ENCODE results near the gene GSK3A.

DNA sequence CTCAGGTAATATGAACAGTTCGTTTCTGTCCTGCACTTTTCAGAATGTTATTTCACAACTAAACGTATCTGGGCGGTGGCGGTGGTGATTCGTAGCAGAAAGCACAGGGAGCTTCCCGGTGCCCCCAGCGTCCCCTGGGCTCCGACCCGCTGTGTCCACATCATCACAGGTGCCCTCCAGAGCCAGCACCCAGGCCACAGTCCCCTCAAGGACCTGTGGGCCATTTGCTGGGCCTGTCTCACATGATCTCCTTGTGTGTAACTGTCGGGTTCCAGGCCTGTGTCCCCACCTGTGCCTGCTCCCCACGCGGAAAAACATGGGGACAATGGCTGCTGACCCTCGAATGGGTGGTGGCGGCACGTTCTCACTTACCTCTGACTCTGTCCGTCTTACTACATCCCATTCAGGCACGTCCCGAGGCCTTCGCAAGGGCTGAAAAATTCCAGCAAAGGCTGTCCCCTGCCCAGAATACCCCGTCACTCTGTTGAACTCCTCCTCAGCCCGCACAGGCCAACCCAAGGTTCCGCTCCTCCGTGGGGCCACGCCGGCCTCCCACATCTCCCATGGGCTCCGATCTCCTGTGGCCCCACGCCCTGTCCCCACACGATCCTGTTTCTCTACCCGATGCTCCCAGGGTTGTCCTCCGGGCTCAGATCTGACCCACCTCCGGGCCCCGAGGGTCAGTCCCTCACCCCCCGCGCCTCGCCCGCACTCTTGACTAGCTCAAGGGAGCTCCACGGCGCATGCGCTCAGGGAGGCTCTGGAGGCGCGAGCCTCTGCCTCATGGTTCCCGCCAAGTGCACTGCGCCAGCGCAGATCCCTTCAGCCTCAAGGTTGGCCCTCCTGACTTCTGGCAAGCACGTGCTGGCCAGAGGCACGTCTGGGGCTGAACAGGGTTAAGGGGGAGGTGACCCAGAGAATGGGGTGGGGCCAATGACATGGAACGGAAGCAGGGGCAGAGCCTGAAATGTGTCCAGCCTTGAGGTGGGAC lies 46.1 kb downstream of the GSK3A start:
- no peak for TF ChIP-seq GATA3 (IDR thresholded peaks at IDR 0.05; ENCODE audit: low read depth, low read length)
- TF ChIP-seq GATA2 (IDR thresholded peaks at IDR 0.05; ENCODE audit: low read depth, low read length): no peak

All from SH-SY5Y (cell line).